Smooth muscle cell (in vitro differentiated cells): Measurements from ENCODE around the gene LMNB1. TPM values are rescaled to one million over a fixed set of nuclear protein-coding genes. Genes with fewer than 3 reads are reported as not detected.

Experiments
- DNase-seq: peaks from one replicate; lab custom pipeline; 2025; ENCODE audit not compliant: unreplicated experiment; lab: John Stamatoyannopoulos, UW
- H2AFZ ChIP-seq: fragments of 200-600 bp; sonication (generic); 2 replicates; pipeline ENCODE4 v1.6.0; 2016; ENCODE audit warnings: antibody characterized with exemption, low read depth, mild to moderate bottlenecking
- H3F3A ChIP-seq: fragments of 200-600 bp; sonication (generic); 2 replicates; pipeline ENCODE4 v1.6.0; 2017; ENCODE audit warnings: antibody characterized with exemption, low read depth
- H3K27ac ChIP-seq: fragments of 200-600 bp; sonication (generic); 2 replicates; pipeline ENCODE4 v1.5.1; 2016; ENCODE audit warnings: low read depth, mild to moderate bottlenecking
- H3K27me3 ChIP-seq: fragments of 200-600 bp; sonication (generic); 2 replicates; pipeline ENCODE4 v1.6.1; 2016; ENCODE audit warnings: low read depth, mild to moderate bottlenecking
- H3K36me3 ChIP-seq: fragments of 200-600 bp; sonication (generic); 2 replicates; pipeline ENCODE4 v1.5.1; 2016; ENCODE audit warnings: low read depth
- H3K4me1 ChIP-seq: fragments of 200-600 bp; sonication (generic); 2 replicates; pipeline ENCODE4 v1.5.1; 2016; ENCODE audit warnings: low read depth
- H3K4me2 ChIP-seq: fragments of 200-600 bp; sonication (generic); 2 replicates; pipeline ENCODE4 v1.6.0; 2016; ENCODE audit warnings: mild to moderate bottlenecking
- H3K4me3 ChIP-seq: fragments of 200-600 bp; sonication (generic); 2 replicates; pipeline ENCODE4 v1.5.1; 2016; ENCODE audit warnings: mild to moderate bottlenecking
- H3K79me2 ChIP-seq: fragments of 200-600 bp; sonication (generic); 2 replicates; pipeline ENCODE4 v1.6.0; 2016; ENCODE audit warnings: low read depth, mild to moderate bottlenecking
- H3K9ac ChIP-seq: fragments of 200-600 bp; sonication (generic); 2 replicates; pipeline ENCODE4 v1.6.0; 2016; ENCODE audit warnings: low read depth
- H3K9me3 ChIP-seq: fragments of 200-600 bp; sonication (generic); replicated peaks from 2 replicates; pipeline ENCODE4 v1.5.1; 2016; ENCODE audit warnings: low read depth
- H4K20me1 ChIP-seq: fragments of 200-600 bp; sonication (generic); 2 replicates; pipeline ENCODE4 v1.6.0; 2016; ENCODE audit warnings: low read depth
- CTCF ChIP-seq: fragments of 200-600 bp; sonication (generic); IDR thresholded peaks from 2 replicates; pipeline ENCODE4 v1.5.1; 2017; ENCODE audit warnings: borderline replicate concordance, mild to moderate bottlenecking, antibody characterized with exemption; ENCODE audit not compliant: insufficient read depth, poor library complexity, severe bottlenecking
- WGBS: methylation state at CpG from one replicate; pipeline ENCODE4 v1.1.7; 2016; ENCODE audit warnings: low lambda C conversion rate; 5-methylcytosine and 5-hydroxymethylcytosine counted together
- polyA plus RNA-seq: library from polyadenylated mRNA; unstranded; fragments of >200 nt; fragmentation: Nextera tagmentation; extraction: Ambion mirVana; gene quantifications from 2 replicates; pipeline ENCODE4 v1.2.1, GENCODE V29; 2016
- total RNA-seq: library from RNA; depleted of rRNA; stranded (reverse); fragments of >200 nt; gene quantifications from 2 replicates; pipeline ENCODE4 v1.2.3, GENCODE V29; 2014

The LMNB1 gene
- total and polyA plus RNA-seq, 2 experiments from 2014 or later: 8.4 to 32.5 TPM

GRCh38 chr5:126826619-126827215, 49.8 kb downstream of the LMNB1 start:
- no peaks in the 10 kb centered on the region for H3K9me3 ChIP-seq
- no peak overlapping the region for H3K9ac ChIP-seq
- H3F3A ChIP-seq: no peaks in the 10 kb centered on the region
- no peak for TF ChIP-seq CTCF
- H3K27me3 ChIP-seq: no peaks in the 10 kb centered on the region
- H4K20me1 ChIP-seq: no peaks in the 10 kb centered on the region
- no peak overlapping the region for H2AFZ ChIP-seq
- no peak overlapping the region for H3K4me3 ChIP-seq
- no peak overlapping the region for H3K27ac ChIP-seq
- 99% methylated on average over 3 of the region's 3 CpGs for WGBS
- no peak overlapping the region for H3K4me2 ChIP-seq
- DNase-seq: no peak
- no peaks in the 10 kb centered on the region for H3K4me1 ChIP-seq
- H3K79me2 ChIP-seq: no peaks in the 10 kb centered on the region
- no peaks in the 10 kb centered on the region for H3K36me3 ChIP-seq

- no peak for TF ChIP-seq CTCF
- no peaks in the 10 kb centered on the region for H3K27me3 ChIP-seq
- no peaks in the 10 kb centered on the region for H4K20me1 ChIP-seq
- H3K27ac ChIP-seq: no peak overlapping the region
- H3K4me3 ChIP-seq: no peak overlapping the region
- H3K4me2 ChIP-seq: no peak overlapping the region
- no peaks in the 10 kb centered on the region for H3K36me3 ChIP-seq
- no peaks in the 10 kb centered on the region for H3F3A ChIP-seq
- no peaks in the 10 kb centered on the region for H3K9me3 ChIP-seq
- no peaks in the 10 kb centered on the region for H3K79me2 ChIP-seq
- no peak overlapping the region for H3K9ac ChIP-seq
- H3K4me1 ChIP-seq: no peaks in the 10 kb centered on the region
- 97% methylated on average over 5 of the region's 5 CpGs for WGBS
- no peak overlapping the region for H2AFZ ChIP-seq
- no peak for DNase-seq
Measured at GRCh38 chr5:126829098-126829497, 52.2 kb downstream of the LMNB1 start.

GRCh38 chr5:126830061-126830460, 53.1 kb downstream of the LMNB1 start:
- no peak overlapping the region for H3K9ac ChIP-seq
- no peak for TF ChIP-seq CTCF
- 100% methylated on average over 5 of the region's 5 CpGs for WGBS
- H4K20me1 ChIP-seq: no peaks in the 10 kb centered on the region
- no peaks in the 10 kb centered on the region for H3F3A ChIP-seq
- DNase-seq: no peak
- H2AFZ ChIP-seq: no peak overlapping the region
- H3K36me3 ChIP-seq: no peaks in the 10 kb centered on the region
- H3K9me3 ChIP-seq: no peaks in the 10 kb centered on the region
- H3K4me3 ChIP-seq: no peak overlapping the region
- no peak overlapping the region for H3K27ac ChIP-seq
- H3K27me3 ChIP-seq: no peaks in the 10 kb centered on the region
- no peaks in the 10 kb centered on the region for H3K79me2 ChIP-seq
- no peaks in the 10 kb centered on the region for H3K4me1 ChIP-seq
- H3K4me2 ChIP-seq: no peak overlapping the region

- Histone ChIP-seq H3K79me2 (no peaks in the 10 kb centered on the region), H2AFZ (no peak overlapping the region), H3F3A (no peaks in the 10 kb centered on the region), H3K36me3 (no peaks in the 10 kb centered on the region), H3K27me3 (no peaks in the 10 kb centered on the region), H3K4me1 (no peaks in the 10 kb centered on the region), H3K9me3 (no peaks in the 10 kb centered on the region), H3K27ac (no peak overlapping the region), H3K4me2 (no peak overlapping the region), H3K9ac (no peak overlapping the region), H4K20me1 (no peaks in the 10 kb centered on the region), H3K4me3 (no peak overlapping the region)
- 100% methylated on average over 1 of the region's 1 CpG for WGBS
- DNase-seq: no peak
- TF ChIP-seq CTCF: no peak
Measured at GRCh38 chr5:126831156-126831555, 54.2 kb downstream of the LMNB1 start.
